GM12865 (cell line): ENCODE data around the gene MFSD12.
A peak's percentile ranks its signal among the peaks of the same experiment; 100 is the strongest.

Experiments used
- DNase-seq: peaks from one replicate; pipeline ENCODE4 v3.0.0; 2010; ENCODE audit warnings: low read depth
- H3K4me3 ChIP-seq: 2 replicates; pipeline ENCODE4 v1.5.1; 2011; ENCODE audit warnings: mild to moderate bottlenecking, low read depth, low read length, control low read depth
- CTCF ChIP-seq: IDR thresholded peaks from 2 replicates; pipeline ENCODE4 v1.5.1; 2011; ENCODE audit warnings: low read length, control low read depth, low read depth, inconsistent platforms; ENCODE audit not compliant: insufficient read depth; ENCODE audit errors: missing control alignments

Gene MFSD12

GRCh38 chr19:3547301-3547731 is 10.1 kb downstream of the MFSD12 start:
- DNase-seq = peak; percentile 34
- TF ChIP-seq CTCF = peak; percentile 54
- no peak overlapping the region for H3K4me3 ChIP-seq

GRCh38 chr19:3546119-3546518 is 11.3 kb downstream of the MFSD12 start:
- no peak for TF ChIP-seq CTCF
- no peak for DNase-seq
- H3K4me3 ChIP-seq = no peak overlapping the region

- DNase-seq = no peak
- H3K4me3 ChIP-seq = no peak overlapping the region
- TF ChIP-seq CTCF = no peak
These were observed 11.7 kb downstream of the MFSD12 start for GRCh38 chr19:3545669-3546034.

GRCh38 chr19:3544742-3545668 is 12.4 kb downstream of the MFSD12 start:
- peak; percentile 64 for DNase-seq
- peak; percentile 98 for TF ChIP-seq CTCF
- no peak overlapping the region for H3K4me3 ChIP-seq

GRCh38 chr19:3544058-3544376 is 13.4 kb downstream of the MFSD12 start:
- no peak for DNase-seq
- no peak overlapping the region for H3K4me3 ChIP-seq
- no peak for TF ChIP-seq CTCF

- no peak overlapping the region for H3K4me3 ChIP-seq
- no peak for TF ChIP-seq CTCF
- DNase-seq = no peak
These were observed 14.0 kb downstream of the MFSD12 start for GRCh38 chr19:3543150-3544057.
